A549 (cell line): ENCODE measurements around the gene JAKMIP1. TPM values are rescaled to one million over a fixed set of nuclear protein-coding genes. Genes with fewer than 3 reads are reported as not detected.

Experiments used
- ATAC-seq, 2 experiments: fragments of 200-7000 bp in 1 of 2; fragments of >200 bp in 1 of 2; cut with Nextera tagmentation in 1 of 2; cut with Tn5 transposase in 1 of 2; 3 replicates each; pipeline versions ENCODE4 v1.8.0 to v1.9.1; 2018 to 2020; ENCODE audit warnings: mild to moderate bottlenecking in 1 of 2, moderate library complexity in 1 of 2
- CTCF ChIA-PET: fragments of 300-600 bp; sonication (Branson Sonifier 250); formaldehyde crosslinking; extraction: SDS; loops from one replicate; lab custom pipeline; 2021; ENCODE audit warnings: antibody characterized with exemption, inconsistent platforms; lab: Yijun Ruan, JAX
- POLR2A ChIA-PET: fragments of 350-600 bp; formaldehyde crosslinking; extraction: SDS; loops from one replicate; lab custom pipeline; 2021; ENCODE audit warnings: antibody characterized with exemption, inconsistent platforms; lab: Yijun Ruan, JAX
- DNase-seq, 2 experiments: peaks; one replicate each; pipeline versions ENCODE4 v3.0.0 to v3.0.0-alpha.2; 2011 to 2016; ENCODE audit warnings: low read depth in 1 of 2, low spot score in 1 of 2
- FAIRE-seq: peaks from 2 replicates; lab custom pipeline; 2011; peaks lifted over from hg19 to GRCh38; lab: Jason Lieb, UNC
- H3K27ac ChIP-seq, 2 experiments: fragments of >200 bp; sonication (Bioruptor Twin); formaldehyde crosslinking; 3 replicates each; pipeline ENCODE4 v1.5.1; 2016 to 2017
- H3K4me1 ChIP-seq: fragments of >200 bp; sonication (Bioruptor Twin); formaldehyde crosslinking; 3 replicates; pipeline ENCODE4 v1.6.1; 2016
- H3K4me2 ChIP-seq: fragments of >200 bp; sonication (Bioruptor Twin); formaldehyde crosslinking; 3 replicates; pipeline ENCODE4 v1.6.1; 2016
- H3K4me3 ChIP-seq: fragments of >200 bp; sonication (Bioruptor Twin); formaldehyde crosslinking; 3 replicates; pipeline ENCODE4 v1.5.1; 2016
- H3K9me3 ChIP-seq: fragments of >200 bp; sonication (Bioruptor Twin); formaldehyde crosslinking; 3 replicates; pipeline ENCODE4 v1.6.1; 2016
- BHLHE40 ChIP-seq: IDR thresholded peaks from 2 replicates; pipeline ENCODE4 v1.6.1; 2012; ENCODE audit warnings: low read depth, low read length, inconsistent platforms
- CBX8 ChIP-seq: fragments of 200-600 bp; sonication (generic); IDR thresholded peaks from 2 replicates; pipeline ENCODE4 v1.6.1; 2016
- CTCF ChIP-seq: fragments of >200 bp; sonication (Bioruptor Twin); formaldehyde crosslinking; IDR thresholded peaks from 3 replicates; pipeline ENCODE4 v1.5.1; 2016
- E2F6 ChIP-seq: IDR thresholded peaks from 2 replicates; pipeline ENCODE4 v1.6.1; 2012; ENCODE audit warnings: low read depth, borderline replicate concordance
- ESRRA ChIP-seq: fragments of 150-350 bp; IDR thresholded peaks from 2 replicates; pipeline ENCODE4 v1.6.1; 2014; ENCODE audit warnings: mild to moderate bottlenecking, low read length, borderline replicate concordance
- FOSL2 ChIP-seq, 2 experiments: fragments of 450-650 bp in 1 of 2; fragments of >200 bp in 1 of 2; sonication (Bioruptor Twin) in 1 of 2; formaldehyde crosslinking; IDR thresholded peaks; 2 replicates each; pipeline versions ENCODE4 v1.5.0 to v1.6.1; 2016 to 2020; ENCODE audit warnings: mild to moderate bottlenecking in 1 of 2, moderate library complexity in 1 of 2
- HDAC2 ChIP-seq: fragments of 200-600 bp; sonication (generic); IDR thresholded peaks from 2 replicates; pipeline ENCODE4 v1.6.1; 2016
- HOXA7 ChIP-seq: fragments of 250-450 bp; sonication (Bioruptor Pico); IDR thresholded peaks from 2 replicates; pipeline ENCODE4 v1.5.0; 2020; ENCODE audit warnings: mild to moderate bottlenecking, moderate library complexity
- MAZ ChIP-seq: fragments of 150-350 bp; IDR thresholded peaks from 2 replicates; pipeline ENCODE4 v1.6.1; 2014; ENCODE audit warnings: antibody characterized with exemption, low read depth, low read length, borderline replicate concordance
- PBX3 ChIP-seq: IDR thresholded peaks from 2 replicates; pipeline ENCODE4 v1.6.1; 2012
- POLR2A ChIP-seq: IDR thresholded peaks from 2 replicates; pipeline ENCODE4 v1.6.1; 2012; ENCODE audit warnings: mild to moderate bottlenecking, low read length
- RAD21 ChIP-seq, 2 experiments: fragments of >200 bp in 1 of 2; sonication (Bioruptor Twin) in 1 of 2; formaldehyde crosslinking in 1 of 2; IDR thresholded peaks in 1 of 2; conservative IDR thresholded peaks in 1 of 2; 2 replicates in 1 of 2; 3 replicates in 1 of 2; pipeline ENCODE4 v1.6.1; 2012 to 2018; ENCODE audit warnings: inconsistent platforms in 1 of 2
- RARB ChIP-seq: fragments of 250-450 bp; sonication (Bioruptor Pico); IDR thresholded peaks from 2 replicates; pipeline ENCODE4 v1.8.0; 2021; ENCODE audit warnings: mild to moderate bottlenecking, moderate library complexity
- REST ChIP-seq: fragments of 200-600 bp; sonication (generic); IDR thresholded peaks from 2 replicates; pipeline ENCODE4 v1.6.1; 2016; ENCODE audit warnings: antibody characterized with exemption, mild to moderate bottlenecking, moderate library complexity
- RFX5 ChIP-seq: fragments of 450-650 bp; IDR thresholded peaks from 2 replicates; pipeline ENCODE4 v1.7.1; 2014; ENCODE audit warnings: antibody characterized with exemption, mild to moderate bottlenecking, moderate library complexity
- RNF2 ChIP-seq: fragments of 200-600 bp; sonication (generic); IDR thresholded peaks from 2 replicates; pipeline ENCODE4 v1.6.1; 2016; ENCODE audit warnings: low read depth, mild to moderate bottlenecking, antibody characterized with exemption, moderate library complexity, borderline replicate concordance
- SMC3 ChIP-seq: fragments of >200 bp; sonication (Bioruptor Twin); formaldehyde crosslinking; IDR thresholded peaks from 3 replicates; pipeline ENCODE4 v1.6.1; 2018; ENCODE audit warnings: inconsistent platforms
- SREBF2 ChIP-seq: fragments of 450-650 bp; IDR thresholded peaks from 2 replicates; pipeline ENCODE4 v1.6.1; 2014; ENCODE audit warnings: mild to moderate bottlenecking, moderate library complexity
- USF2 ChIP-seq: fragments of 450-650 bp; IDR thresholded peaks from 2 replicates; pipeline ENCODE4 v1.6.1; 2014; ENCODE audit warnings: antibody characterized with exemption
- WGBS: methylation state at CpG from one replicate; pipeline ENCODE4 v1.1.6; 2017; ENCODE audit errors: missing lambda C conversion rate; 5-methylcytosine and 5-hydroxymethylcytosine counted together
- polyA plus RNA-seq, 4 experiments: library from polyadenylated mRNA; depleted of rRNA in 3 of 4; stranded (reverse); fragments of >200 nt; fragmentation: RNase III in 1 of 4; extraction: RNeasy Plus Mini Kit Qiagen cat#74134 plus additional on column Dnase treatment in 1 of 4; gene quantifications; 2 replicates in 3 of 4; 3 replicates in 1 of 4; pipeline ENCODE4 v1.2.3, GENCODE V29; 2011 to 2017

Gene JAKMIP1
- polyA plus RNA-seq, 2 of the 4 experiments (the other 2 are of a cell fraction), result not detected

- Histone ChIP-seq H3K4me1 (no peaks in the 10 kb centered on the region), H3K4me3 (no peak overlapping the region), H3K27ac (no peak overlapping the region), H3K4me2 (no peak overlapping the region), H3K9me3 (no peaks in the 10 kb centered on the region)
- TF ChIP-seq CBX8 (no peak), POLR2A (no peak), USF2 (no peak), E2F6 (no peak), RAD21 (conservative IDR thresholded peaks at IDR 0.05 in 1 of 2, IDR thresholded peaks at IDR 0.05 in 1 of 2) (no peak), SMC3 (no peak), MAZ (no peak), CTCF (no peak)
- WGBS, result 54% methylated on average over 5 of the region's 5 CpGs
- DNase-seq, result no peak
- no peak for ATAC-seq
- POLR2A ChIA-PET, result no interaction called here
- CTCF ChIA-PET, result interaction anchor here (1.0 to 6.3 kb wide), 4 partner anchors 7 to 75 kb away, joined by 3 to 35 read pairs (median 12); partner anchors contain the start of gene C4orf50
- no peak for FAIRE-seq
Observed at GRCh38 chr4:6012200-6012599, 188.1 kb downstream of the JAKMIP1 start.

- WGBS, result 33% methylated on average over 3 of the region's 8 CpGs
- FAIRE-seq (no peak), DNase-seq (no peak), ATAC-seq (no peak)
- Histone ChIP-seq H3K9me3 (no peaks in the 10 kb centered on the region), H3K4me1 (no peaks in the 10 kb centered on the region), H3K27ac (no peak overlapping the region), H3K4me2 (no peak overlapping the region), H3K4me3 (no peak overlapping the region)
- no peak for TF ChIP-seq ESRRA
- TF ChIP-seq REST, result no peak
- TF ChIP-seq BHLHE40, result no peak
- TF ChIP-seq RARB (CRISPR knock-in tag), result no peak
- ChIA-PET POLR2A (no interaction called here), CTCF (interaction anchor here (1.0 to 6.3 kb wide), 4 partner anchors 8 to 76 kb away, joined by 3 to 35 read pairs (median 12); partner anchors contain the start of gene C4orf50)
Observed at GRCh38 chr4:6011686-6012085, 188.7 kb downstream of the JAKMIP1 start.

GRCh38 chr4:6011271-6011671, 189.1 kb downstream of the JAKMIP1 start:
- DNase-seq, result no peak
- no peak for FAIRE-seq
- Histone ChIP-seq H3K4me1 (no peaks in the 10 kb centered on the region), H3K4me2 (no peak overlapping the region), H3K4me3 (no peak overlapping the region), H3K9me3 (no peaks in the 10 kb centered on the region), H3K27ac (no peak overlapping the region)
- TF ChIP-seq REST (no peak), FOSL2 (IDR thresholded peaks at IDR 0.05) (no peak), FOSL2 (CRISPR knock-in tag; IDR thresholded peaks at IDR 0.05) (no peak), RARB (CRISPR knock-in tag) (no peak), RAD21 (conservative IDR thresholded peaks at IDR 0.05 in 1 of 2, IDR thresholded peaks at IDR 0.05 in 1 of 2) (no peak), SMC3 (no peak), HOXA7 (CRISPR knock-in tag) (no peak), RFX5 (no peak), RNF2 (no peak), HDAC2 (no peak), ESRRA (no peak), PBX3 (no peak), SREBF2 (no peak)
- CTCF ChIA-PET, result interaction anchor here (4.8 to 6.3 kb wide), 2 partner anchors 8 to 13 kb away, joined by 19 to 35 read pairs; partner anchors contain the start of gene C4orf50
- WGBS, result 57% methylated on average over 10 of the region's 12 CpGs
- no peak for ATAC-seq
- POLR2A ChIA-PET, result no interaction called here
